Activated naive CD4-positive, alpha-beta T cell treated with Interleukin-2 at 50 U/mL for 16 hours (primary cell): ENCODE data around the gene SYNDIG1L.

ENCODE experiments used
- DNase-seq: peaks from one replicate; pipeline ENCODE4 v3.0.0-alpha.2; 2020

SYNDIG1L gene

GRCh38 chr14:74356892-74357575 is 69.0 kb downstream of the SYNDIG1L start:
- DNase-seq = no peak
